Cerebellar cortex (tissue), 1 donor: ENCODE measurements around the gene CAMK1G.

Experiments used
- DNase-seq: peaks from one replicate; pipeline ENCODE4 v3.0.0-alpha.2; 2015; ENCODE audit warnings: low spot score

CAMK1G gene

GRCh38 chr1:209583408-209583807 is at the start of gene CAMK1G:
Gene CAMK1G, plus strand, starts transcription at chr1:209583714. Its CDS starts 11,270 bp downstream, at chr1:209594984.
- peak; percentile 70 for DNase-seq

DNA sequence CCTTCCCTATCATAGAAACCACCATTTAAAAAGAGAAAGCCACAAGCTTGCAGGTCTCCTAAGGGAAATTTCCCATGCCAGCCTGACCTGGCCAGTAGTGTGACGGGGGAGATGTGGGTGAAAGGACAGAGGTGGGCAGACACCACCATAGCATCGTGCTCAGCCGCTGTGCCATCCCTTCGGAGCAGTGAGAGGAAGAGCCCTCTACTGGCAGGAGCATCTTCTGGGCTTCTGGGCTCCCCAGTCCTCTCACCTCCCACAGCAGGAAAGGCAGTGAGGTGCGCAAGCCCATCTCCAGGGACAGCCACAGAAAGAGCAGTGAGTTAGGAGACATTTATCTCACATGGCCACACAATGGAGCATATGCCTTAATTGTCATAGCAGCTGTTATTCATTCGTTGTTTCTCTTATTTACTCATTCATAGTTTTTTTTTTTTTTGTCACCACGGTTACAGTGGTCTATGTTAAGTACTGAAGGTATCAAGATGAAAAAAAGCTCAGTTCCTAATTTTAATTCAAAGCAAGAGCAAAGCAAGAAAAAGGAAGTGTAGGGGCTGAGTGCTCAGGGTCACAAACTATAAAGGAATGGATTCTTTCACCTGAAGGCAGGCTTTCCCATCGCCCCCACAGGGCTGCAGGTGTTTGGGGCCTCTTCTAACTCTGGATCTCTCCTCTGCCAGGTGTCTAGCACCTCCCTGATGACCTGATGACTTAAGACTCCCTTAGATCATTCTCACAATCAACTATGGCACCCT is 48.8 kb upstream of the CAMK1G start:
- no peak for DNase-seq

GRCh38 chr1:209536843-209537242 is 46.7 kb upstream of the CAMK1G start:
- DNase-seq = no peak

- DNase-seq = no peak
Measured at GRCh38 chr1:209537336-209538114, 46.0 kb upstream of the CAMK1G start.

DNA sequence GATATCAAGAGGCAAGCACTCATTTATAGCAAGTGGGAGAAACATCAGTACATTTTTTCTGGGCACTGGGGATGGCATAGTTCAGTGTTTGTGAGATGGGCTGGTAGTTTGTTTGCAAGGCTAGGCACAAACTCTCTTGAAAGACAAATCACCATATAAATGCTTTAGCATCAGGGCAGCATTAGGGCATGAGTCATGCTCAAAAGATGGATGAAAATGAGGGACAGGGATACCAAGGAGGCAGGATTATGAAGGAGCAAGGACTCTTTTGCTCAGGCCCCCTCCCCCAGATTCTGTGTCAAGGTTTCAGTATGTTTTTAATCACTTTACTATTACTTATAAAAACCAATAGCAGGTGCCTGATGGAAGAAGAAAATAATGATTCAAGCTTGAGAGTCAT is 43.9 kb upstream of the CAMK1G start:
- no peak for DNase-seq

GRCh38 chr1:209542585-209542984 is 40.9 kb upstream of the CAMK1G start:
- no peak for DNase-seq

DNA sequence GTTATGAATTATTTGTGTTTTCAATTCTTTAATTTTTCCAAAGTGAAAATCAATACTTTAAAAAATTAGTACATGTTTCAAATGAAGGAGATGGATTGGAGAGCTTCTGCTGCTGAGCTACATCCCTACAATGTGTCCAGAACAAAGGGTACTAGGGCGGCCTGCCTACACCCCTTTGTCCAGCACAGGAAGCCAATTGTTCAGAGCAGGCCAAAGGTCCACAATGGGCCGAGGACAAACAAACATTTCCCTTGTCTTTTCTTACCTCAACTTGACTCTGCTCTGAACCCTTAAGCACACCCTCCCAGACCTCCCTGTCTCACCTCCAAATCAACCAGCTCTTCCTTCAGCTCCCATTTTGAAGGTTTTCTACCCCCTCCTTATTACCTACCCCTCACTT is 39.4 kb upstream of the CAMK1G start:
- DNase-seq = no peak

- DNase-seq = no peak
Measured at GRCh38 chr1:209545423-209545822, 38.1 kb upstream of the CAMK1G start.

DNA sequence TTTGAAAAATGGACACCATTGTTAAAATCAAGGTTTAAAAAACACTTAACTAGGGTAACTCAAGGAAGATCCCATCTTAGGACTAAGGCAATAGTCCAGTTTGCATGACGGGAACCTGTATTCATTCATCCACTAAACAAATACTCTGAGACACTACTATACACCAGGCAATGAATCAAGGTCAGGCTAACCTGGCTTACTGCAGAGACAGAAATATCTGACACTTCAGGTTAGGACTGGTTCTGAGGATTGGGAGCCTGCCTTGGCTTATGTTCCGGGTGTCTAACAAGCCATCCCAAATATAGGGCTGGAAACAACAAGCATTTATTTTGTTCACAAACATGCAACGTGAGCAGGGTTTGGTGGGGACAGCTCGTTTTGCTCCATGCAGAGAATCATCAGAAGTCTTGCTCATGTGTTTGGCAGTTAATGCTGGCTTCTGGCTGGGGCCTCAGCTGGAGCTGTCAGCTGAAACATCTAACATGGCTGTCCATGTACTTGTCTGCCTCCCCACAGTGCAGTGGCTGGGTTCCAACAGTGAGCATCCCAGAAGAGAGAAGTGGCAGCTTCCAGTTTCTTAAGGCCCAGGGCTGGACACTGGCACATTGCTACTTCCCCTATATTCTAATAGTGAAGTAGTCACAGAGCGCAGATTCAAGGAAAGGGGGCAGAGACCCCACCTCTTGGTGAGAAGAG is 37.0 kb upstream of the CAMK1G start:
- peak; percentile 9 for DNase-seq

DNA sequence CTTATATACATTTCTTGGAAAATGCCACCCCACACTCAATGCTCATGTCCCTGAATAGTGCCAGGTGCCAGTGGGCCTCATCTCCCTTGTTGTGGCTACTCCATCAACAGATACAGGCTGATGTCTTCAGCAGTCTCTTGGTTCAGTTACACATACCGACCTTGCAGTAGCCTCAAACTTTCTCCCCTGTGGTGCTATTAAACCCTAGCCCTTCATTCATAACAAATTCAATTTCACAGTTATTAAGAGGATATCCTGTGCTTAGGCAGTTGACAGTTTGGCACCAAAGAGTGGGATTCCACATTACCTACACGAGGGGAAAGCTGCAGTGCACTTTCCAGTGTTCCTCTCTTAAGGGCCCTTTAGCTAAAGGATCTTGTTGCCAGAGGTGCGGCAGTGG is 35.9 kb upstream of the CAMK1G start:
- DNase-seq = no peak

- no peak for DNase-seq
Measured at GRCh38 chr1:209549443-209550205, 33.9 kb upstream of the CAMK1G start.

GRCh38 chr1:209550519-209550918 is 33.0 kb upstream of the CAMK1G start:
- DNase-seq = no peak

- DNase-seq = peak; percentile 74
Measured at GRCh38 chr1:209552406-209553264, 30.9 kb upstream of the CAMK1G start.

DNA sequence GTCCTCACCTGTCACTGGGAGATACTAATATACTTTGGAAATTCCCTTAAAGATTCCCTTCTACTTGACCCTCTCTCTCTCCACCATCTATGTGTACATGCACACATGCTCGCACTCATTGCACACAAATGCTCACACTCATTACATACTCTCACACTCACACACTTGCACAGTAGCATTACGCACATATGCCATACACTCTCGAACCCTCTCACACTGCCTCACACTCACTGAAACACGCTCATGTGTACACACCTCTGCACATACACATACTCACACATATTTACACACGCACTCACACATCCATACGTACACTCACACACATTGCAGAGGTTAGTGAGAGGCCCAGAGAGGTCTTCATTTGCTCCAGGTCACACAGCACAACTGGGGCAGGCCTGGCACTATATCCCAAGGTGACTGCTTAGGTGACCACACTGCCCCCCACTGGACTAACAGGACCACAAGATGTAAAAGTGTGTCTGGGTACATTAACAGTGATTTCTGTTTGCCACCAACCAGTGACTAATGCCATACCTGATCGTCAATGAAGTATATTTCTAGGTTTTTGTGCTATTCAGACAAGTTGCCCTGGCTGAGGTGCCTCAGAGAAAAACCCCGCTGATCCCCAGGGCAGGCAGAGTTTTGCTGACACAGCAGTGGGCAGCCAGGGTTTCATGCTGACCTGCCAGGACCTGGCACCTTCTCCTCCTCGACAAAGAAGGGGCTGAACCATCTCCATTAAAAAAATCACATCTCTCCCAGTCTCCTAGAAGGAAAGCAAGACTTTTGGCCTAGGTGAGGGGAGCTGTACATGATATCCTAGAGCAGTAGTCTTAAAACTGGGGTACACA is 28.5 kb upstream of the CAMK1G start:
- DNase-seq = no peak

GRCh38 chr1:209556162-209556690 is 27.3 kb upstream of the CAMK1G start:
- DNase-seq = no peak

GRCh38 chr1:209557221-209557620 is 26.3 kb upstream of the CAMK1G start:
- no peak for DNase-seq

- no peak for DNase-seq
Measured at GRCh38 chr1:209560529-209560928, 23.0 kb upstream of the CAMK1G start.

DNA sequence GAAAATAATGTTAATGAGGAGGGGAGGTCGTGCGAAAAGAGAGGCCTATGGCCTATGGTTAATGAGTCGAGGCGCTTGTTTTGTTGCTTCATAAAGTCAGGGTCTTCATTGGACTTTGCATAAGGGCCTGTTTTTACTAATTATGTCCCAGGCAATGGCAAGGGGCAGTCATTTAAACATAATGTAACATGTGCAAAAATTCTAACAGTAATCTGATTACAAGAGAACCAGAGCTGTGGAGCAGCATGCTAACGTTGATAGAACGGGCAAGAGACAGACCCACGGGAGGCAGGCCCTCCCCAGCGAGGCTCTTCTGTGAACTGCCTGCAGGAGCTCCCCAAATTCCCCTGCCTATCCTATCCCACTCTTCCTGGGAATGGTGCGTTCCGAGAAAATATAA is 22.6 kb upstream of the CAMK1G start:
- no peak for DNase-seq

DNA sequence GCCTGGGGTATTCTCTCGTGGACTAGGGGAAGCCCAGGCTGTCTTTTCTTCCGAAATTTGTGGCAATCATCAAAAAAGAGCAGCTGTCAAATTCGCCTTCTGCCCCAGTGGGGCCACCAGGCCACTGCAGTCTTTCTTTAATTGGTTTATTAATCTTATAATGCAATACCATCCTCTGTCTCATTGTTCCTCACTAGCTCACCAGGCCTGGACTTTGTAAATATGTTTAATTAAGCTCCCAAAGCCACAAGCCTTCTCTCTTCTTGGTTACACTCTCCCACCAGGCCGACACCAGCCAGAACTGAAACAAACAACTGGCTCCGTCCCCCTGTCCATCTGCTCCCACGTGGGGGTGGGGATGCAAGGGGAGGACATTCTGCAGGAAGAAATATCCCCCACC is 22.0 kb upstream of the CAMK1G start:
- DNase-seq = no peak

DNA sequence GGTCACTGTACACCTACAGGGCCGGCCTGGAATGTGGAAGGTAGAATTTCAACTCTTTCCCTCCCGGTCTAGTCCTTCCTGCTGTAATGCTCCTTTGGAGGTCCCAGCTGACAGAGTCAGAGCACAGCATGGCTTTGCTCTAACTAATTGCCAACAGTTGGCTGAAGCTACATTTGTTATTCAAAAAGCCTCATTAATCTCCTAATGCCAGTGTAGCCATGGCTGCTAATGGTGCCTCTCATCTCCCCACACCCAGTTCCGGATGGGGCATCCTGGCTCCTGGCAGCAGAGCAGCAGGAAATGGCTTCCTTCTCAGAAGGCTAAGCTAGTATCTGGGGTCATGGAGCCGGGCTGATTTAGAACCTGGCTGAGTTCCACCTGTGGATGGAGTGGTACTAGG is 18.7 kb upstream of the CAMK1G start:
- DNase-seq = no peak
